ENCODE measurements around the gene ABCC11. TPM values are rescaled to one million over a fixed set of nuclear protein-coding genes. Genes with fewer than 3 reads are reported as not detected.
A peak's percentile ranks its signal among the peaks of the same experiment; 100 is the strongest.

ABCC11 gene
- total and polyA plus RNA-seq, 2 experiments from 2014 or later: 0.10 TPM; not detected in 1

GRCh38 chr16:48160575-48160974 is 86.8 kb downstream of the ABCC11 start:
- no peaks in the 10 kb centered on the region for H3K4me1 ChIP-seq (ENCODE audit: insufficient read depth)
- H3K9me2 ChIP-seq (ENCODE audit: insufficient read depth): no peaks in the 10 kb centered on the region
- H2AFZ ChIP-seq: peak overlapping the region; percentile 38; the same call in 1 of the 2 replicates
- H3K27me3 ChIP-seq (ENCODE audit: insufficient read depth): no peaks in the 10 kb centered on the region
- DNase-seq (ENCODE audit: low spot score) (no peak), ATAC-seq (no peak)
- TF ChIP-seq ZNF331 (CRISPR knock-in tag; IDR thresholded peaks at IDR 0.05; ENCODE audit: low read depth): no peak
- TF ChIP-seq STAT1 (IDR thresholded peaks at IDR 0.05; ENCODE audit: unreplicated experiment): no peak
- no peak for TF ChIP-seq CTCF (conservative IDR thresholded peaks at IDR 0.05; ENCODE audit: low read depth in 2 of 2)
- TF ChIP-seq, protein P1, sequence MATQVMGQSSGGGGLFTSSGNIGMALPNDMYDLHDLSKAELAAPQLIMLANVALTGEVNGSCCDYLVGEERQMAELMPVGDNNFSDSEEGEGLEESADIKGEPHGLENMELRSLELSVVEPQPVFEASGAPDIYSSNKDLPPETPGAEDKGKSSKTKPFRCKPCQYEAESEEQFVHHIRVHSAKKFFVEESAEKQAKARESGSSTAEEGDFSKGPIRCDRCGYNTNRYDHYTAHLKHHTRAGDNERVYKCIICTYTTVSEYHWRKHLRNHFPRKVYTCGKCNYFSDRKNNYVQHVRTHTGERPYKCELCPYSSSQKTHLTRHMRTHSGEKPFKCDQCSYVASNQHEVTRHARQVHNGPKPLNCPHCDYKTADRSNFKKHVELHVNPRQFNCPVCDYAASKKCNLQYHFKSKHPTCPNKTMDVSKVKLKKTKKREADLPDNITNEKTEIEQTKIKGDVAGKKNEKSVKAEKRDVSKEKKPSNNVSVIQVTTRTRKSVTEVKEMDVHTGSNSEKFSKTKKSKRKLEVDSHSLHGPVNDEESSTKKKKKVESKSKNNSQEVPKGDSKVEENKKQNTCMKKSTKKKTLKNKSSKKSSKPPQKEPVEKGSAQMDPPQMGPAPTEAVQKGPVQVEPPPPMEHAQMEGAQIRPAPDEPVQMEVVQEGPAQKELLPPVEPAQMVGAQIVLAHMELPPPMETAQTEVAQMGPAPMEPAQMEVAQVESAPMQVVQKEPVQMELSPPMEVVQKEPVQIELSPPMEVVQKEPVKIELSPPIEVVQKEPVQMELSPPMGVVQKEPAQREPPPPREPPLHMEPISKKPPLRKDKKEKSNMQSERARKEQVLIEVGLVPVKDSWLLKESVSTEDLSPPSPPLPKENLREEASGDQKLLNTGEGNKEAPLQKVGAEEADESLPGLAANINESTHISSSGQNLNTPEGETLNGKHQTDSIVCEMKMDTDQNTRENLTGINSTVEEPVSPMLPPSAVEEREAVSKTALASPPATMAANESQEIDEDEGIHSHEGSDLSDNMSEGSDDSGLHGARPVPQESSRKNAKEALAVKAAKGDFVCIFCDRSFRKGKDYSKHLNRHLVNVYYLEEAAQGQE (IDR thresholded peaks at IDR 0.05; ENCODE audit: unreplicated experiment): no peak
- no peak for TF ChIP-seq EZH2phosphoT487 (IDR thresholded peaks at IDR 0.05; ENCODE audit: unreplicated experiment)
- no peak for TF ChIP-seq ZNF114 (CRISPR knock-in tag; IDR thresholded peaks at IDR 0.05)
- no peak for TF ChIP-seq JUNB (IDR thresholded peaks at IDR 0.05; ENCODE audit: unreplicated experiment)
- no peak for TF ChIP-seq ETS1 (IDR thresholded peaks at IDR 0.05)
- no peak for TF ChIP-seq ZNF462 (CRISPR knock-in tag; IDR thresholded peaks at IDR 0.05)
- no peak for TF ChIP-seq EZH2 (IDR thresholded peaks at IDR 0.05; ENCODE audit: low read depth, unreplicated experiment)
- TF ChIP-seq NANOG (IDR thresholded peaks at IDR 0.05; ENCODE audit: borderline replicate concordance): no peak
- no peak overlapping the region for H3K27ac ChIP-seq (ENCODE audit: low read depth)
- Mint-ChIP-seq H3K4me1 (peaks cover 12% of the 10 kb centered on the region; the same call in 2 of the 3 replicates), H3K4me3 (no peak overlapping the region), H3K36me3 (ENCODE audit: low read depth) (no peaks in the 10 kb centered on the region), H3K27me3 (ENCODE audit: insufficient read depth, low read depth, poor library complexity) (peaks cover 6% of the 10 kb centered on the region), H3K9me3 (no peaks in the 10 kb centered on the region), H3K27ac (no peak overlapping the region)
- no peak overlapping the region for H3K4me3 ChIP-seq
- no peaks in the 10 kb centered on the region for H3K79me2 ChIP-seq (replicated peaks; ENCODE audit: insufficient read depth)
- no peaks in the 10 kb centered on the region for H3F3A ChIP-seq (replicated peaks; ENCODE audit: low read depth)
- H3K4me2 ChIP-seq: no peak overlapping the region
- H3K36me3 ChIP-seq (ENCODE audit: insufficient read depth): no peaks in the 10 kb centered on the region
- no peaks in the 10 kb centered on the region for H4K20me1 ChIP-seq (replicated peaks; ENCODE audit: insufficient read depth)
